Pancreas (tissue), 10 donors: Measurements from ENCODE around the gene TGFBR2. TPM values are rescaled to one million over a fixed set of nuclear protein-coding genes. Genes with fewer than 3 reads are reported as not detected.
A peak's percentile ranks its signal among the peaks of the same experiment; 100 is the strongest.

Experiments used
- ATAC-seq, 4 donors: fragments of 200-7000 bp; cut with Tn5 transposase; one replicate each; pipeline versions ENCODE4 v1.8.0 to v1.9.1; 2020; ENCODE audit warnings: mild to moderate bottlenecking in 4 of 4, moderate library complexity in 4 of 4
- DNase-seq, 6 donors: peaks; one replicate each; pipeline ENCODE4 v3.0.0-alpha.2; 2020
- FAIRE-seq: peaks from 2 replicates; lab custom pipeline; 2012; peaks lifted over from hg19 to GRCh38; lab: Jason Lieb, UNC
- H3K27ac ChIP-seq, 4 donors: fragments of 200-600 bp; sonication (generic); 1 replicate in 3 of 4; 2 replicates in 1 of 4; pipeline versions ENCODE4 v1.5.0 to v1.8.0; 2020
- H3K27me3 ChIP-seq, 4 donors: fragments of 200-600 bp; one replicate each; pipeline ENCODE4 v1.8.0; 2021
- H3K36me3 ChIP-seq, 3 donors: fragments of 200-600 bp; sonication (generic) in 1 of 3; one replicate each; pipeline versions ENCODE4 v1.5.0 to v1.8.0; 2020 to 2021
- H3K4me1 ChIP-seq, 3 donors: fragments of 200-600 bp; one replicate each; pipeline ENCODE4 v1.8.0; 2021
- H3K4me3 ChIP-seq, 4 donors: fragments of 200-600 bp; sonication (generic) in 2 of 4; one replicate each; pipeline versions ENCODE4 v1.5.0 to v1.8.0; 2020 to 2021
- H3K9me3 ChIP-seq, 4 donors: fragments of 200-600 bp; one replicate each; pipeline ENCODE4 v1.8.0; 2021
- WGBS, 2 donors: extraction: QIAGEN DNeasy Blood & Tissue Kit; methylation state at CpG; one replicate each; pipeline ENCODE4 v1.1.7; 2013; 5-methylcytosine and 5-hydroxymethylcytosine counted together
- intact Hi-C, 3 donors: fragments of 100-400 bp; cut with DNase I; formaldehyde crosslinking; loops; one replicate each; pipeline versions ENCODE4 v1.11.1 to v1.14.2; 2022
- polyA plus RNA-seq, 2 donors: library from polyadenylated mRNA; stranded (reverse); fragments of 200-250 nt; gene quantifications; one replicate each; pipeline ENCODE4 v1.2.3, GENCODE V29; 2013
- total RNA-seq, 6 donors: library from RNA; stranded (reverse); fragmentation: NEBNext Ultra II Directional in 4 of 6; extraction: Animal tissue kit (Norgen Biotek cat#: 25700) in 4 of 6; gene quantifications; one replicate each; pipeline versions ENCODE4 v1.2.1 to v1.2.4, GENCODE V29; 2021 to 2023
- TF ChIP-seq, protein P1 (sequence below), 4 donors: fragments of 200-600 bp; sonication (generic) in 3 of 4; IDR thresholded peaks; one replicate each; pipeline versions ENCODE4 v1.5.0 to v1.8.0; 2021; ENCODE audit warnings: antibody characterized with exemption in 4 of 4
- donor health status: healthy with polysubstance abuse.
- donor health status: DM: no; HTN: no; CAD: no; lungs with moderate emphysema.
- donor health status: DM: no; HTN: no; CAD: no.
- donor health status: control.
- donor health status: control.
- donor health status: Bipolar disorder and iron deficiency.
- donor health status: DM: yes; HTN: yes; CAD: no.
- donor health status: DM: no; HTN: no; CAD: no.
- donor health status: DM: no; HTN: no; CAD: no.
- donor health status: DM: yes; HTN: yes; CAD: no.

Gene TGFBR2
- total and polyA plus RNA-seq, 8 donors: 9.0 to 60.8 (median 31.1) TPM

DNA sequence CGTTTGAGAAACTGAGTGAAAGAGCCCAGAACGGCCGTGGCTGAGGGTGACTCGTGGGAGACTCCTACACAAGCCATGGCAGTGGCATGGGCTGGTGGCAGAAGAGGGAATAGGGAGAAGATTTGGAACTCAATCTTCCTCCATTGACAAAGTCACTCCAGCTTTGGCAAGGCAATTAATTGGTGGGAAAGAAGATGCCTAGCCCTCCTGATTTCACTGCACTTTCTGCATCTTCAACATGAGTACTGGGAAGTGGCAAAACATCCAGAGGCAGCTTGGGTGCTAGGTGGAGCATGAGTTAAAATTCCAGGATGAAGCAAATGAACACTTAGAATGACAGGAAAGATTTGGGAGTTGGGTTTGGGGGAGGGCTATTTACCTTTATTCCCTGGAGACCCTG is 1.4 kb upstream of the TGFBR2 start:
- FAIRE-seq (no peak), ATAC-seq (no peak), DNase-seq (no peak)
- no peaks in the 10 kb centered on the region for H3K27me3 ChIP-seq
- H3K36me3 ChIP-seq: no peaks in the 10 kb centered on the region
- TF ChIP-seq, protein P1, sequence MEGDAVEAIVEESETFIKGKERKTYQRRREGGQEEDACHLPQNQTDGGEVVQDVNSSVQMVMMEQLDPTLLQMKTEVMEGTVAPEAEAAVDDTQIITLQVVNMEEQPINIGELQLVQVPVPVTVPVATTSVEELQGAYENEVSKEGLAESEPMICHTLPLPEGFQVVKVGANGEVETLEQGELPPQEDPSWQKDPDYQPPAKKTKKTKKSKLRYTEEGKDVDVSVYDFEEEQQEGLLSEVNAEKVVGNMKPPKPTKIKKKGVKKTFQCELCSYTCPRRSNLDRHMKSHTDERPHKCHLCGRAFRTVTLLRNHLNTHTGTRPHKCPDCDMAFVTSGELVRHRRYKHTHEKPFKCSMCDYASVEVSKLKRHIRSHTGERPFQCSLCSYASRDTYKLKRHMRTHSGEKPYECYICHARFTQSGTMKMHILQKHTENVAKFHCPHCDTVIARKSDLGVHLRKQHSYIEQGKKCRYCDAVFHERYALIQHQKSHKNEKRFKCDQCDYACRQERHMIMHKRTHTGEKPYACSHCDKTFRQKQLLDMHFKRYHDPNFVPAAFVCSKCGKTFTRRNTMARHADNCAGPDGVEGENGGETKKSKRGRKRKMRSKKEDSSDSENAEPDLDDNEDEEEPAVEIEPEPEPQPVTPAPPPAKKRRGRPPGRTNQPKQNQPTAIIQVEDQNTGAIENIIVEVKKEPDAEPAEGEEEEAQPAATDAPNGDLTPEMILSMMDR (IDR thresholded peaks at IDR 0.05): no peak
- peaks cover 7 to 30% (median 17%) of the 10 kb centered on the region in 3 donors for H3K4me1 ChIP-seq
- WGBS, 2 donors: 70 to 76% methylated on average over 4 of the region's 4 CpGs
- no peaks in the 10 kb centered on the region for H3K9me3 ChIP-seq
- H3K27ac ChIP-seq: peak overlapping the region in 2 of 4 donors; percentile 97 to 98
- peak overlapping the region in 1 of 4 donors; percentile 96 for H3K4me3 ChIP-seq
- intact Hi-C loops: no loop called here

DNA sequence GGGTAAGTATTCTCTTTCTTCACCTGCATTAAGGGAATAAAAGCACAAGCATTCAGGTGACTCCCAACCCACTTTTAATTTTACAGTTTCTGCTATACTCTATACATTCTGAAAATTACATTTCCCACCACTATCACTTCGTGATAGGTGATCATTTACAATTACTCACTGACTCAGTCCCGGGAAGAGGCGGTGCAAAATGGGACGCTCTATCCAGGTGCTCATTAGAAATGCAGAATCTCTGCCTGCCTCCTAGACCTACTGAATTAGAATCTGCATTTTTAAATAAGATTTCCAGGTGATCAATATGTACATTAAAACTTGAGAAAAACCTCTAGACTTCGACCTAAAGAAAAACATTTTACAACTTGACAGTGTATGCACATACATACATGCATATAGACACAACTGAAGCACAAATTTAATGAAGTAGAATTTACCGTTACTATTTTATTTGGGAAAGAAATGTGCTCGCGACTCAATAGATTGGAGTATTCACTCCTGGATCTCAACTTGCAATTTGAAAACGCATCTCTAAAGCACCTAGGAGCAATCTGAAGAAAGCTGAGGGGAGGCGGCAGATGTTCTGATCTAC is 598 bp upstream of the TGFBR2 start:
- Histone ChIP-seq H3K9me3 (no peaks in the 10 kb centered on the region), H3K4me1 (peaks cover 7 to 30% (median 17%) of the 10 kb centered on the region in 3 donors), H3K27ac (peak overlapping the region; percentile 94 to 98 (median 96)), H3K27me3 (no peaks in the 10 kb centered on the region), H3K4me3 (peak overlapping the region; percentile 80 to 97 (median 91)), H3K36me3 (no peaks in the 10 kb centered on the region)
- TF ChIP-seq, protein P1 (IDR thresholded peaks at IDR 0.05): no peak
- no peak for FAIRE-seq
- 3 to 5% methylated on average over 10 of the region's 10 CpGs for WGBS, 2 donors
- intact Hi-C loops: no loop called here
- DNase-seq: no peak
- ATAC-seq: peak in 3 of 4 donors; percentile 24 to 38 (median 30)

DNA sequence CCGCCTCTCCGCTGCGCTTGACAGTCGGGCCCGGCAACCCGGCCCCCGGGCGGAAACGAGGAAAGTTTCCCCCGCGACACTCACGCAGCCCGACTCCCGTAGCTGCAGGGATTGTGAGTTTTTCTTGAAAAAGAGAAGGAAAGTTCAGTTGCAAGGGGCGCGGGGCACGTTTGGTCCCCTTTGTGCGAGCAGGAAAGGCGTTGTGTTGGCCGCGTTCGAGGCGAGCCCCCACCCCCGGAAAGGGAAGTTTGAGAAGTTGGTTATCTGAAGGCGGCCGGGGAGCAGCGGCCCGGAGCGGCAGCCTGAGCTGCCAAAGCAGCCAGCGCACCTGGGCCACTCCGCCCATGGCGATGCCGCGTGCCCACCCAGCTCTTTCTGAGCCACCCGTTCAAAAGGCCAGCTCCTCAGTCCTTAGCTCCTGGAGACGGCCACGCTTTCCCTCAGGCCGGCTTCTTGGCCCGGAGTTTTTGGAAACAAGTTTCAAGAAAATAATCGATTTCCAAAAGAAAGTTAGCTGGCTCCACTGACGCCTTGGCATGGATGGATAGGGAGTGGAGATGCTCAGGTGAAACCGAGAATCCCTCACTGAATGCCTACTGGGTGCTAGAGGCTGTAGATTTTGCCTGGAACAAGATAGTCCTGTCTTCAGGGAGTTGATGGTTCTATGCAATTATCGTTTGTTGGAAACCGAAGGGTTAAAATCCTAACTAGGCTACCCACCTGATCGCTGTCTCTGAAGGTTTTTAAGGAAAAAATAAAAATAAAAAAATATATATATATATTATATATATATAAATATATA is 832 bp downstream of the TGFBR2 start:
- no peaks in the 10 kb centered on the region for H3K36me3 ChIP-seq
- no peaks in the 10 kb centered on the region for H3K9me3 ChIP-seq
- no peaks in the 10 kb centered on the region for H3K27me3 ChIP-seq
- TF ChIP-seq, protein P1 (IDR thresholded peaks at IDR 0.05): no peak
- intact Hi-C loops: no loop called here
- peak; percentile 60 to 86 (median 71) for DNase-seq
- H3K4me3 ChIP-seq: peak overlapping the region; percentile 80 to 97 (median 91)
- FAIRE-seq: no peak
- peak overlapping the region; percentile 94 to 98 (median 96) for H3K27ac ChIP-seq
- peak; percentile 47 to 70 (median 64) for ATAC-seq
- peaks cover 7 to 42% (median 17%) of the 10 kb centered on the region in 3 donors for H3K4me1 ChIP-seq
- WGBS, 2 donors: 2% methylated on average over 45 of the region's 45 CpGs

DNA sequence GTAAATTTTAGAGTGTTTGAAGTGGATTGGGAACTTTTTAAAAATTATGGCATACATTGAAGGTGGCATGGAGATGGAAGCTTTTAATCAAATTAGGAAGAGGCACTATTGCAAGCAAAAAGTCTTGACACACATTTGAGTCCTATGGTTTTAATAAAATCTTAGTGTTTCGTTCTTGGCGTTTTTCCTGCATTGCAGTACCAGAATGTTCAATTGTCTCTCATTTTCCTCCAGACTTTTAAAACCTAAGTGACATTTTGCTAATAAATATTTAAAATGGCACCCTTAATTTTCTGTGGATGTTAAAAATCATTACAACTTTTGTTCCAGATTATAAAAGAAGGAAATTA is 2.2 kb downstream of the TGFBR2 start:
- intact Hi-C loops: no loop called here
- no peaks in the 10 kb centered on the region for H3K9me3 ChIP-seq
- TF ChIP-seq, protein P1 (IDR thresholded peaks at IDR 0.05): no peak
- peaks cover 7 to 39% (median 17%) of the 10 kb centered on the region in 3 donors for H3K4me1 ChIP-seq
- 66 to 68% methylated on average over 2 of the region's 2 CpGs for WGBS, 2 donors
- H3K36me3 ChIP-seq: no peaks in the 10 kb centered on the region
- ATAC-seq (no peak), DNase-seq (no peak), FAIRE-seq (no peak)
- H3K27ac ChIP-seq: peak overlapping the region in 2 of 4 donors; percentile 97 to 98
- no peaks in the 10 kb centered on the region for H3K27me3 ChIP-seq
- peak overlapping the region in 2 of 4 donors; percentile 80 to 96 for H3K4me3 ChIP-seq
